T1000 (cell line): ENCODE measurements around the gene PSMB7.
A peak's percentile ranks its signal among the peaks of the same experiment; 100 is the strongest.

Experiments used
- DNase-seq: peaks from one replicate; lab custom pipeline; 2025; ENCODE audit warnings: mixed read lengths; lab: John Stamatoyannopoulos, UW

The PSMB7 gene

GRCh38 chr9:124415102-124415851, at the start of gene PSMB7:
Gene PSMB7 (minus strand): TSS chr9:124415442. CDS start chr9:124415425, 17 bp downstream.
- peak; percentile 91 for DNase-seq

- no peak for DNase-seq
These were observed 47.5 kb upstream of the PSMB7 start for GRCh38 chr9:124462739-124463138.

DNA sequence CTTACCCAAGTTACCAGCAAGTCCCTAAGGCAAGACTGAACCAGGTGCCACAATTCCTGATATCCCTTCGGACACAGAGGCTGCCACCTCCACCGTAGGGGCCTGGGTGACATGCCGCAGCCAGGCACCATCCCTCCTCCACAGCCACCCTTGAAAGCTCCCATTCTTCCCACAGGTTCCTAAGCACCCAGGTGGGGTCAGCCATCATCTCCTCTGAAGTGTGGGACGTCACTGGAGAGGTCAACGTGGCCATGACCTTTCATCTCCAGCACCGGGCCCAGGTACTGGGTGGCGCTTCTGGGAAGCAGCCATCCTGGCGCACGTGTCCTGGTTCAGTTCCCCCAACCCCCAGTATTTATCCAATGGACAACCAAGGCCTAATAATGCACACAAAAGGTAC, 43.2 kb upstream of the PSMB7 start:
- DNase-seq: no peak

- DNase-seq: no peak
These were observed 42.7 kb upstream of the PSMB7 start for GRCh38 chr9:124457887-124458431.

- DNase-seq: no peak
These were observed 42.0 kb upstream of the PSMB7 start for GRCh38 chr9:124457079-124457886.

GRCh38 chr9:124456341-124457078, 41.3 kb upstream of the PSMB7 start:
- no peak for DNase-seq

- DNase-seq: no peak
These were observed 40.6 kb upstream of the PSMB7 start for GRCh38 chr9:124455820-124456219.

GRCh38 chr9:124454791-124455443, 39.7 kb upstream of the PSMB7 start:
- no peak for DNase-seq

DNA sequence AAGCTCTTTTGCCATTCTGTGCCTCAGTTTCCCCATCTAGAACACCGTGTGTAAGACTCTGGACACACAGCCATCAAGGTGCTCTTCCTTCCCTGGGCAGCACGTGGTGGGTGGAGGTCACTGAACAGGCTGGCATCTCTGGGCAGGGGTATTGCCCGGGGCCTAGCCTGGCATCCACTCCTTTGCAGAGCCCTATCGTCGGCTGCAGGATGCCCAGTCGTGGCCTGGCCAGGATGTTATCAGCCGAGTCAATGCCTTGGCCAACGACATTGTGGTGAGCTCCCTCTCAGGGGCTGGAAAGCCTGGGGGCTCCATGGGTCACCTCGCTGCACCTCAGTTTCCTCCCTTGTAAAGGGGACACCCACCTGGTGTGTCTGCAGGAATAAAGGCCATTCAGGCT, 39.1 kb upstream of the PSMB7 start:
- DNase-seq: no peak

GRCh38 chr9:124453586-124454191, 38.4 kb upstream of the PSMB7 start:
- DNase-seq: no peak

- no peak for DNase-seq
These were observed 37.8 kb upstream of the PSMB7 start for GRCh38 chr9:124452841-124453585.

- no peak for DNase-seq
These were observed 37.1 kb upstream of the PSMB7 start for GRCh38 chr9:124452326-124452725.

DNA sequence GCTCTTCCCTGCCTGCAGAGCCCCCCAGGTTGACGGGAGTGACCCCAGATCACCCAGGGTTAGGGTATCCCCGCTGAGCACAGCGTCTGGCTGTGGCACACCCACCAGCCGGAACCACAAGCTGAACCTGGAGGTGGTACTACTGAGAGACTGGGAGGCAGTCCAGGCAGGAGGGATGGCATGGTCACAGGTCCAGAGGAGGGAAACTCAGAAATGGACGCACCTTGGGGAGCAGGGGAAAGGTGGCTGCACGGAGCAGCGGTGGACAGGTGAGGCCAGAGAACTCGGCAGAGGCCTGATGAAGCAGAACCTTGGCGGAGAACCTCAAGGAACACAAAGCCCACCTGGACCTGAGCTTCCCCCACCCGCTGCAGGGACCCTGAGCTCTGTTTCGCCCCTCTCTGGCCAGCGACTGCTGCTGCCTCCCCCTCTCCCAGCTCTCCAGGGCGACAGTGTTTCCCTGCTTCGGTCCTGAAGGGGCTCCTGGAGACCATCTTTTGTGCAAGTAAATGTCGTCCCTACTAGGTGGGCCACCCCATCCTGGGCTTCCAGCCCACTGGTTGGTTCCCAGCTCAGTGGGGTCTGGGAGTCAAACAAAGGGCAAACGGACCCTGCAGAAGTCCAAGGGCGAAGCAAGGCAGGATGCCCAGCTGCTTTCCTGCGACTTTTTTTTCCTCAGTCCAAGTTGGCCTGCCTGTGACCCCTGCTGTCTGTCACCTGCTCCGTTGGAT, 35.9 kb upstream of the PSMB7 start:
- no peak for DNase-seq

- no peak for DNase-seq
These were observed 35.1 kb upstream of the PSMB7 start, which contains the start of gene ADGRD2 for GRCh38 chr9:124450241-124450924. Gene ADGRD2 (plus strand): TSS chr9:124450451. CDS start chr9:124451667, 1,216 bp downstream.

- no peak for DNase-seq
These were observed 34.3 kb upstream of the PSMB7 start for GRCh38 chr9:124449381-124450151.

DNA sequence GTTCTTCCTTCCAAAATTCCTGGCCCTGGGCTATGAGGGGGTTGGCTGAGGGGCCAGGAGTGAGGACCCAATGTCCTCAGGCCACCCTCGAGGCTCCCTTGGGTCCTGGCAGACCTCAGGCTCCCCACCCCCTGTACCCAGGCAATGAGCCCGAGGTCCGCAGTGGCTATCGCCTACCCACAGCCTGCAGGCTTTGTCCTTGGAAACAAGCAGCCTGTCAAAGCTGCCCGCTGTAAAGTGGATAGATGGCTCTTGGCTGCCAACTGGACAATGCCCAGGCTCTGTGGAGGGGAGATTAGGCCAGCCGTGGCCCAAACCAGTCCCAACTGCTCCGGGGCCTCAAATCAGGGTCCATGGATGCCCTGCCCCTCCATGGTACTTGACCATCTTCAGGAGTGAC, 32.8 kb upstream of the PSMB7 start:
- no peak for DNase-seq

GRCh38 chr9:124447297-124447661, 32.0 kb upstream of the PSMB7 start:
- no peak for DNase-seq

DNA sequence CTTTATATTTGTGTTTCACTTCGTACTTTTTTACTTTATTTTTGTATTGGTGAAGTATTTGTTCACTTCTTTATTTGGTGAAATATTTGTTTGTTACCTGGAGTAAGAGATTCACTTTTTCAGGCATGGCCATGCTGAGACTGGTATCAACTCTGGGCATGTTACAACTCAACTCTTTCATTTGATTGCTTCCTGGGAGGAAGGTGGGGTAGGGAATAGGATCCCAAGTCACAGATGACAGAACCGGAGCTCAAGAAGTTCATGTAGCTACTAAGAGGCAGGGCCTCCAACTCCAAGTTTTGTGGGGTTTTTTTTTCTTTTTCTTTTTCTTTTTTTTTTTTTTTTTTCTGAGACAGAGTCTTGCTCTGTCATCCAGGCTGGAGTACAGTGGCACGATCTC, 28.9 kb upstream of the PSMB7 start:
- DNase-seq: no peak
